ENCODE results near the gene RIOX2. TPM values are rescaled to one million over a fixed set of nuclear protein-coding genes. Genes with fewer than 3 reads are reported as not detected.

The RIOX2 gene
- total RNA-seq, 2 donors from 2014 or later, result 12.9 to 16.0 TPM

Other genes starting within 250 kb of the RIOX2 start
- 1 to 10 TPM; 4.7 to 4.8 TPM for gene ARL6, start 207.7 kb downstream of the RIOX2 start, total RNA-seq
- gene CRYBG3, start 150.4 kb downstream of the RIOX2 start, total RNA-seq, result 10 to 100 TPM; 18.3 to 23.9 TPM
- not detected for gene GABRR3, start 62.9 kb upstream of the RIOX2 start, total RNA-seq
- not detected for gene OR5AC2, start 114.7 kb upstream of the RIOX2 start, total RNA-seq
- not detected for gene OR5H1, start 158.3 kb upstream of the RIOX2 start, total RNA-seq
- gene OR5H14, start 175.0 kb upstream of the RIOX2 start, total RNA-seq, result not detected
- not detected for gene OR5H15, start 194.3 kb upstream of the RIOX2 start, total RNA-seq

Measured in left cardiac atrium (tissue), 2 donors.